Stimulated activated CD4-positive, alpha-beta T cell treated with anti-CD3 and anti-CD28 coated beads, Interleukin-4, amount 100 ng/mL, for 48 hours (primary cell): ENCODE results near the gene PDP2.

Experiments used
- DNase-seq, 2 donors: peaks; one replicate each; pipeline ENCODE4 v3.0.0-alpha.2; 2020; ENCODE audit warnings: low read depth in 2 of 2

PDP2 gene

GRCh38 chr16:66880288-66881013 is at the start of gene PDP2:
PDP2 (plus strand) TSS chr16:66880515; CDS start chr16:66884285, 3,770 bp downstream.
- DNase-seq: peak; percentile 86 to 89

GRCh38 chr16:66832190-66832589 is 48.1 kb upstream of the PDP2 start:
- no peak for DNase-seq

- no peak for DNase-seq
Observed at GRCh38 chr16:66832661-66833305, 47.5 kb upstream of the PDP2 start.

- DNase-seq: no peak
Observed at GRCh38 chr16:66834746-66835145, 45.6 kb upstream of the PDP2 start.

GRCh38 chr16:66840883-66841282 is 39.4 kb upstream of the PDP2 start:
- no peak for DNase-seq

- DNase-seq: no peak
Observed at GRCh38 chr16:66841366-66841765, 38.9 kb upstream of the PDP2 start.

GRCh38 chr16:66842765-66843164 is 37.5 kb upstream of the PDP2 start:
- no peak for DNase-seq

GRCh38 chr16:66843191-66843590 is 37.1 kb upstream of the PDP2 start:
- no peak for DNase-seq

- DNase-seq: no peak
Observed at GRCh38 chr16:66844009-66844341, 36.3 kb upstream of the PDP2 start.

- no peak for DNase-seq
Observed at GRCh38 chr16:66844342-66845079, 35.8 kb upstream of the PDP2 start, which contains the start of gene CA7. CA7 (plus strand) TSS chr16:66844414; CDS start chr16:66844488, 74 bp downstream.

- DNase-seq: no peak
Observed at GRCh38 chr16:66845080-66845410, 35.3 kb upstream of the PDP2 start.

- DNase-seq: no peak
Observed at GRCh38 chr16:66845791-66846221, 34.5 kb upstream of the PDP2 start.

- no peak for DNase-seq
Observed at GRCh38 chr16:66846266-66846665, 34.0 kb upstream of the PDP2 start.

- DNase-seq: no peak
Observed at GRCh38 chr16:66846831-66847230, 33.5 kb upstream of the PDP2 start.

- no peak for DNase-seq
Observed at GRCh38 chr16:66847533-66848067, 32.7 kb upstream of the PDP2 start.

- DNase-seq: no peak
Observed at GRCh38 chr16:66848172-66848571, 32.1 kb upstream of the PDP2 start.

GRCh38 chr16:66849021-66849420 is 31.3 kb upstream of the PDP2 start:
- no peak for DNase-seq

GRCh38 chr16:66849549-66849948 is 30.8 kb upstream of the PDP2 start:
- DNase-seq: no peak

- DNase-seq: no peak
Observed at GRCh38 chr16:66850115-66850815, 30.1 kb upstream of the PDP2 start.

GRCh38 chr16:66851166-66851964 is 28.9 kb upstream of the PDP2 start:
- no peak for DNase-seq
